ENCODE data around the gene GRM7.

GRCh38 chr3:7602297-7602696, 741.4 kb downstream of the GRM7 start:
- no peak for TF ChIP-seq CTCF (IDR thresholded peaks at IDR 0.05; ENCODE audit: low read depth, low read length, poor library complexity, severe bottlenecking)
- TF ChIP-seq EZH2phosphoT487 (IDR thresholded peaks at IDR 0.05; ENCODE audit: borderline replicate concordance, low read length) = no peak

Measured in DOHH2 (cell line).